Activated naive CD4-positive, alpha-beta T cell treated with anti-CD3 and anti-CD28 coated beads, Interleukin-2, amount 50 U/mL, for 24 hours (primary cell): ENCODE results near the gene MAPT.

ENCODE experiments used
- H3K27ac Mint-ChIP-seq: one replicate; pipeline ENCODE4 v1.8.0; 2021; ENCODE audit warnings: mild to moderate bottlenecking, mixed read lengths
- H3K27me3 Mint-ChIP-seq: one replicate; pipeline ENCODE4 v1.8.0; 2021; ENCODE audit warnings: mixed read lengths
- H3K36me3 Mint-ChIP-seq: one replicate; pipeline ENCODE4 v1.8.0; 2021; ENCODE audit warnings: mixed read lengths
- H3K4me1 Mint-ChIP-seq: one replicate; pipeline ENCODE4 v1.8.0; 2021; ENCODE audit warnings: mixed read lengths
- H3K4me3 Mint-ChIP-seq: one replicate; pipeline ENCODE4 v1.8.0; 2021; ENCODE audit warnings: mild to moderate bottlenecking, mixed read lengths
- H3K9me3 Mint-ChIP-seq: one replicate; pipeline ENCODE4 v1.8.0; 2021; ENCODE audit warnings: mixed read lengths

The MAPT gene

GRCh38 chr17:45974916-45975630 lies 80.7 kb downstream of the MAPT start:
- no peaks in the 10 kb centered on the region for H3K27me3 Mint-ChIP-seq
- no peak overlapping the region for H3K4me3 Mint-ChIP-seq
- H3K9me3 Mint-ChIP-seq: no peaks in the 10 kb centered on the region
- no peaks in the 10 kb centered on the region for H3K4me1 Mint-ChIP-seq
- H3K36me3 Mint-ChIP-seq: no peaks in the 10 kb centered on the region
- H3K27ac Mint-ChIP-seq: no peak overlapping the region

GRCh38 chr17:45975640-45976295 lies 81.4 kb downstream of the MAPT start:
- no peaks in the 10 kb centered on the region for H3K36me3 Mint-ChIP-seq
- H3K27me3 Mint-ChIP-seq: no peaks in the 10 kb centered on the region
- no peaks in the 10 kb centered on the region for H3K9me3 Mint-ChIP-seq
- H3K4me1 Mint-ChIP-seq: no peaks in the 10 kb centered on the region
- H3K4me3 Mint-ChIP-seq: no peak overlapping the region
- H3K27ac Mint-ChIP-seq: no peak overlapping the region

- no peaks in the 10 kb centered on the region for H3K27me3 Mint-ChIP-seq
- no peak overlapping the region for H3K27ac Mint-ChIP-seq
- no peaks in the 10 kb centered on the region for H3K4me1 Mint-ChIP-seq
Measured at GRCh38 chr17:45976391-45976754, 82.0 kb downstream of the MAPT start.

GRCh38 chr17:45976755-45977505 lies 82.6 kb downstream of the MAPT start:
- no peak overlapping the region for H3K4me3 Mint-ChIP-seq
- H3K27me3 Mint-ChIP-seq: no peaks in the 10 kb centered on the region
- H3K27ac Mint-ChIP-seq: no peak overlapping the region
- no peaks in the 10 kb centered on the region for H3K36me3 Mint-ChIP-seq
- no peaks in the 10 kb centered on the region for H3K9me3 Mint-ChIP-seq
- H3K4me1 Mint-ChIP-seq: no peaks in the 10 kb centered on the region

More at GRCh38 chr17:45976391-45976754, 82.0 kb downstream of the MAPT start:
- H3K9me3 Mint-ChIP-seq: no peaks in the 10 kb centered on the region
- no peak overlapping the region for H3K4me3 Mint-ChIP-seq
- no peaks in the 10 kb centered on the region for H3K36me3 Mint-ChIP-seq

GRCh38 chr17:45977506-45977824 lies 83.1 kb downstream of the MAPT start:
- Mint-ChIP-seq H3K4me1 (no peaks in the 10 kb centered on the region), H3K36me3 (no peaks in the 10 kb centered on the region), H3K27ac (no peak overlapping the region), H3K4me3 (no peak overlapping the region), H3K27me3 (no peaks in the 10 kb centered on the region), H3K9me3 (no peaks in the 10 kb centered on the region)

- Mint-ChIP-seq H3K36me3 (no peaks in the 10 kb centered on the region), H3K27ac (no peak overlapping the region), H3K4me1 (no peaks in the 10 kb centered on the region), H3K27me3 (no peaks in the 10 kb centered on the region), H3K4me3 (no peak overlapping the region), H3K9me3 (no peaks in the 10 kb centered on the region)
Measured at GRCh38 chr17:45977976-45978626, 83.7 kb downstream of the MAPT start.

GRCh38 chr17:45979137-45979536 lies 84.8 kb downstream of the MAPT start:
- Mint-ChIP-seq H3K4me3 (no peak overlapping the region), H3K27ac (no peak overlapping the region), H3K4me1 (no peaks in the 10 kb centered on the region), H3K27me3 (no peaks in the 10 kb centered on the region), H3K36me3 (no peaks in the 10 kb centered on the region), H3K9me3 (no peaks in the 10 kb centered on the region)

GRCh38 chr17:45980855-45981254 lies 86.5 kb downstream of the MAPT start:
- Mint-ChIP-seq H3K36me3 (no peaks in the 10 kb centered on the region), H3K27me3 (no peaks in the 10 kb centered on the region), H3K4me1 (no peaks in the 10 kb centered on the region), H3K9me3 (no peaks in the 10 kb centered on the region), H3K4me3 (no peak overlapping the region), H3K27ac (no peak overlapping the region)

GRCh38 chr17:45981306-45981705 lies 87.0 kb downstream of the MAPT start:
- no peaks in the 10 kb centered on the region for H3K4me1 Mint-ChIP-seq
- no peak overlapping the region for H3K27ac Mint-ChIP-seq
- no peaks in the 10 kb centered on the region for H3K9me3 Mint-ChIP-seq
- no peak overlapping the region for H3K4me3 Mint-ChIP-seq
- no peaks in the 10 kb centered on the region for H3K27me3 Mint-ChIP-seq
- no peaks in the 10 kb centered on the region for H3K36me3 Mint-ChIP-seq

- H3K4me3 Mint-ChIP-seq: no peak overlapping the region
- no peaks in the 10 kb centered on the region for H3K36me3 Mint-ChIP-seq
- no peaks in the 10 kb centered on the region for H3K4me1 Mint-ChIP-seq
- no peaks in the 10 kb centered on the region for H3K27me3 Mint-ChIP-seq
- H3K27ac Mint-ChIP-seq: no peak overlapping the region
- H3K9me3 Mint-ChIP-seq: no peaks in the 10 kb centered on the region
Measured at GRCh38 chr17:45982791-45983613, 88.6 kb downstream of the MAPT start.

GRCh38 chr17:45983614-45984310 lies 89.4 kb downstream of the MAPT start:
- Mint-ChIP-seq H3K4me1 (no peaks in the 10 kb centered on the region), H3K27ac (no peak overlapping the region), H3K4me3 (no peak overlapping the region), H3K27me3 (no peaks in the 10 kb centered on the region), H3K9me3 (no peaks in the 10 kb centered on the region), H3K36me3 (no peaks in the 10 kb centered on the region)

GRCh38 chr17:45984368-45984767 lies 90.0 kb downstream of the MAPT start:
- H3K4me3 Mint-ChIP-seq: no peak overlapping the region
- H3K9me3 Mint-ChIP-seq: no peaks in the 10 kb centered on the region
- H3K27me3 Mint-ChIP-seq: no peaks in the 10 kb centered on the region
- no peak overlapping the region for H3K27ac Mint-ChIP-seq
- no peaks in the 10 kb centered on the region for H3K36me3 Mint-ChIP-seq
- no peaks in the 10 kb centered on the region for H3K4me1 Mint-ChIP-seq

- H3K27me3 Mint-ChIP-seq: no peaks in the 10 kb centered on the region
- no peaks in the 10 kb centered on the region for H3K9me3 Mint-ChIP-seq
- H3K36me3 Mint-ChIP-seq: no peaks in the 10 kb centered on the region
- no peaks in the 10 kb centered on the region for H3K4me1 Mint-ChIP-seq
- H3K4me3 Mint-ChIP-seq: no peak overlapping the region
- no peak overlapping the region for H3K27ac Mint-ChIP-seq
Measured at GRCh38 chr17:45985447-45985846, 91.1 kb downstream of the MAPT start.

- no peak overlapping the region for H3K27ac Mint-ChIP-seq
- no peaks in the 10 kb centered on the region for H3K4me1 Mint-ChIP-seq
- H3K9me3 Mint-ChIP-seq: no peaks in the 10 kb centered on the region
- no peaks in the 10 kb centered on the region for H3K27me3 Mint-ChIP-seq
- no peaks in the 10 kb centered on the region for H3K36me3 Mint-ChIP-seq
- no peak overlapping the region for H3K4me3 Mint-ChIP-seq
Measured at GRCh38 chr17:45986056-45986455, 91.7 kb downstream of the MAPT start.

- Mint-ChIP-seq H3K4me3 (no peak overlapping the region), H3K36me3 (no peaks in the 10 kb centered on the region), H3K4me1 (no peaks in the 10 kb centered on the region), H3K9me3 (no peaks in the 10 kb centered on the region), H3K27me3 (no peaks in the 10 kb centered on the region), H3K27ac (no peak overlapping the region)
Measured at GRCh38 chr17:45987706-45988105, 93.4 kb downstream of the MAPT start.
